Large intestine (tissue), 1 donor: ENCODE results near the gene NEDD8. TPM values are rescaled to one million over a fixed set of nuclear protein-coding genes. Genes with fewer than 3 reads are reported as not detected.

Experiments
- polyA plus RNA-seq: library from polyadenylated mRNA; unstranded; fragments of 120-200 nt; gene quantifications from one replicate; pipeline ENCODE4 v1.2.1, GENCODE V29; 2013

The NEDD8 gene
- polyA plus RNA-seq, 1 donor, result 194 TPM

Other genes with a start within 250 kb of the NEDD8 start
- 29.1 TPM for gene DHRS4L2, start 243.4 kb downstream of the NEDD8 start, polyA plus RNA-seq
- gene CARMIL3, start 180.4 kb downstream of the NEDD8 start, polyA plus RNA-seq, result 2.4 TPM
- gene CPNE6, start 160.8 kb downstream of the NEDD8 start, polyA plus RNA-seq, result 0.31 TPM
- 177 TPM for gene PCK2, start 138.1 kb downstream of the NEDD8 start, polyA plus RNA-seq
- gene DCAF11, start 117.6 kb downstream of the NEDD8 start, polyA plus RNA-seq, result 98.9 TPM
- gene NRL, start 117.4 kb downstream of the NEDD8 start, polyA plus RNA-seq, result 1.6 TPM
- gene FITM1, start 101.7 kb downstream of the NEDD8 start, polyA plus RNA-seq, result 2.8 TPM
- gene PSME1, start 96.2 kb downstream of the NEDD8 start, polyA plus RNA-seq, result 324 TPM
- gene EMC9, start 90.8 kb downstream of the NEDD8 start, polyA plus RNA-seq, result 33.9 TPM
- gene PSME2, start 85.8 kb downstream of the NEDD8 start, polyA plus RNA-seq, result 243 TPM
- gene RNF31, start 84.9 kb downstream of the NEDD8 start, polyA plus RNA-seq, result 39.1 TPM
- gene IRF9, start 71.1 kb downstream of the NEDD8 start, polyA plus RNA-seq, result 104 TPM
- gene REC8, start 60.3 kb downstream of the NEDD8 start, polyA plus RNA-seq, result 201 TPM
- gene IPO4, start 43.6 kb downstream of the NEDD8 start, polyA plus RNA-seq, result 22.5 TPM
- gene TM9SF1, start 36.9 kb downstream of the NEDD8 start, polyA plus RNA-seq, result 50.9 TPM
- gene TSSK4, start 26.7 kb downstream of the NEDD8 start, polyA plus RNA-seq, result 8.1 TPM
- gene CHMP4A, start 18.9 kb downstream of the NEDD8 start, polyA plus RNA-seq, result 92.5 TPM
- gene MDP1, start 16.3 kb downstream of the NEDD8 start, polyA plus RNA-seq, result 21.8 TPM
- 85.9 TPM for gene GMPR2, start 562 bp upstream of the NEDD8 start, polyA plus RNA-seq
- gene TINF2, start 10.3 kb upstream of the NEDD8 start, polyA plus RNA-seq, result 35.4 TPM
- 8.6 TPM for gene TGM1, start 30.8 kb upstream of the NEDD8 start, polyA plus RNA-seq
- gene RABGGTA, start 39.2 kb upstream of the NEDD8 start, polyA plus RNA-seq, result 29.0 TPM
- 81.3 TPM for gene DHRS1, start 67.4 kb upstream of the NEDD8 start, polyA plus RNA-seq
- 20.9 TPM for gene NOP9, start 67.5 kb upstream of the NEDD8 start, polyA plus RNA-seq
- 105 TPM for gene CIDEB, start 75.6 kb upstream of the NEDD8 start, polyA plus RNA-seq
- 6.0 TPM for gene LTB4R2, start 77.8 kb upstream of the NEDD8 start, polyA plus RNA-seq
- gene LTB4R, start 79.1 kb upstream of the NEDD8 start, polyA plus RNA-seq, result 7.2 TPM
- 10.5 TPM for gene ADCY4, start 102.7 kb upstream of the NEDD8 start, polyA plus RNA-seq
- 14.8 TPM for gene RIPK3, start 107.6 kb upstream of the NEDD8 start, polyA plus RNA-seq
- 40.9 TPM for gene NFATC4, start 135.8 kb upstream of the NEDD8 start, polyA plus RNA-seq
- 54.4 TPM for gene NYNRIN, start 166.6 kb upstream of the NEDD8 start, polyA plus RNA-seq
- 5.6 TPM for gene CBLN3, start 197.3 kb upstream of the NEDD8 start, polyA plus RNA-seq
- gene KHNYN, start 197.6 kb upstream of the NEDD8 start, polyA plus RNA-seq, result 73.5 TPM
- gene SDR39U1, start 210.4 kb upstream of the NEDD8 start, polyA plus RNA-seq, result 44.4 TPM